ENCODE measurements around the gene BORCS5.

The BORCS5 gene

GRCh38 chr12:12439636-12440035 lies 82.8 kb downstream of the BORCS5 start:
- peak; percentile 76 for DNase-seq

GRCh38 chr12:12440784-12441428 lies 84.0 kb downstream of the BORCS5 start:
- DNase-seq = no peak

GRCh38 chr12:12441429-12441807 lies 84.5 kb downstream of the BORCS5 start:
- DNase-seq = no peak

- peak; percentile 80 for DNase-seq
Measured at GRCh38 chr12:12441843-12442461, 85.1 kb downstream of the BORCS5 start.

GRCh38 chr12:12442548-12443071 lies 85.7 kb downstream of the BORCS5 start:
- DNase-seq = no peak

GRCh38 chr12:12443431-12443878 lies 86.6 kb downstream of the BORCS5 start:
- DNase-seq = no peak

GRCh38 chr12:12445165-12445881 lies 88.4 kb downstream of the BORCS5 start:
- no peak for DNase-seq

GRCh38 chr12:12445882-12446181 lies 89.0 kb downstream of the BORCS5 start:
- no peak for DNase-seq

GRCh38 chr12:12446786-12447185 lies 89.9 kb downstream of the BORCS5 start:
- DNase-seq = no peak

- no peak for DNase-seq
Measured at GRCh38 chr12:12447236-12447635, 90.4 kb downstream of the BORCS5 start.

GRCh38 chr12:12447837-12448236 lies 91.0 kb downstream of the BORCS5 start:
- DNase-seq = no peak

- no peak for DNase-seq
Measured at GRCh38 chr12:12449533-12450025, 92.7 kb downstream of the BORCS5 start.

- no peak for DNase-seq
Measured at GRCh38 chr12:12450043-12450471, 93.2 kb downstream of the BORCS5 start.

- DNase-seq = no peak
Measured at GRCh38 chr12:12451098-12451497, 94.2 kb downstream of the BORCS5 start.

GRCh38 chr12:12452326-12452902 lies 95.5 kb downstream of the BORCS5 start:
- no peak for DNase-seq

GRCh38 chr12:12453635-12454034 lies 96.8 kb downstream of the BORCS5 start:
- DNase-seq = no peak

- DNase-seq = no peak
Measured at GRCh38 chr12:12454315-12454714, 97.4 kb downstream of the BORCS5 start.

- no peak for DNase-seq
Measured at GRCh38 chr12:12456637-12457036, 99.8 kb downstream of the BORCS5 start.

GRCh38 chr12:12460935-12461922 lies 104.4 kb downstream of the BORCS5 start:
- peak; percentile 67 for DNase-seq

GRCh38 chr12:12461923-12462315 lies 105.0 kb downstream of the BORCS5 start:
- DNase-seq = no peak

- DNase-seq = no peak
Measured at GRCh38 chr12:12465522-12465921, 108.6 kb downstream of the BORCS5 start.

- no peak for DNase-seq
Measured at GRCh38 chr12:12466157-12466556, 109.3 kb downstream of the BORCS5 start.

All from activated CD8-positive, alpha-beta memory T cell treated with anti-CD3 and anti-CD28 coated beads, Interleukin-2, amount 50 U/mL, for 48 hours (primary cell).